ENCODE data around the gene XPO6.

XPO6 gene

DNA sequence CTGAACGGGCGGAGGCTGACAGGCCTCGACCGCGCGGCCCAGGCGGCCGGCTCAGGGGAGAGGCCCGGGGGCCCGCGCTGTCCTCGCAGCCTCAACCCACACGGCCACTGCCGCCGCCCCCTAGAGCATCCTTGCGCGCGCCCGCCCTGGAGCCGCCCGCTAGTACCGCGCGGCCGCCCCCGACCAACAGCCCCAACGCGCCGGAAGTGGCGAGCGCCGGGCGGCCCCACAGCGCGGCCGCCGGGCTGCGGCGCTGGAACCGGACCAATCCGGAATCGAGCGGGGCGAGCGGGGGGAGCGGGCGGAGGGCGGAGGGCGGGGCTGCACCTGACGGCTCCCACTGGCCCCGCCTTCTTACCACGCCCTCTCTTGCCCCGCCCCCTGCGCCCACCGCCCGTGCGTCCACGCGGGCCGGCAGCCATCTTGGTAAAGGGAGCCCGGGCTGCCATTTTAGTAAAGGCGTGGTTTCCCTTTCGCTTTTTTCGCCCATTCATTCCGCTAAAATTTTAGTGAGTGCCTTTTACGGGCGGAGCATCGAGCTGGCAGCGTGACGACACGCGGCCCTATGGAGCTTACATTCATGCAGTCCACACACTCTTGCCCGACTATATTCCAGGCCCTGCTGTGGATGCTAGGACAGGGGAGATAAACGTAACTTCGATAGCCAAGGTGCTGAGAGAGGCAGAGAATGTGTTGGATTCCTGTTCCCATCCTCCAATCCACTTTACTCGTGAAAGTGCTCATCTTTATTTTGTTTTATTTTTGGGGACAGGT, at the start of gene XPO6 (continued):
- TF ChIP-seq, protein P1, sequence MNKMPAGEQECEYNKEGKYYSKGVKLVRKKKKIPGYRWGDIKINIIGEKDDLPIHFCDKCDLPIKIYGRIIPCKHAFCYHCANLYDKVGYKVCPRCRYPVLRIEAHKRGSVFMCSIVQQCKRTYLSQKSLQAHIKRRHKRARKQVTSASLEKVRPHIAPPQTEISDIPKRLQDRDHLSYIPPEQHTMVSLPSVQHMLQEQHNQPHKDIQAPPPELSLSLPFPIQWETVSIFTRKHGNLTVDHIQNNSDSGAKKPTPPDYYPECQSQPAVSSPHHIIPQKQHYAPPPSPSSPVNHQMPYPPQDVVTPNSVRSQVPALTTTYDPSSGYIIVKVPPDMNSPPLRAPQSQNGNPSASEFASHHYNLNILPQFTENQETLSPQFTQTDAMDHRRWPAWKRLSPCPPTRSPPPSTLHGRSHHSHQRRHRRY (tag by site-specific recombination; IDR thresholded peaks at IDR 0.05) = no peak
- TF ChIP-seq ZFP3 (tag by site-specific recombination; IDR thresholded peaks at IDR 0.05; ENCODE audit: low read depth) (no peak), ZNF2 (tag by site-specific recombination; IDR thresholded peaks at IDR 0.05) (peak; percentile 36; the same call in 1 of the 2 replicates), ZNF544 (tag by site-specific recombination; IDR thresholded peaks at IDR 0.05) (no peak), ZSCAN23 (tag by site-specific recombination; IDR thresholded peaks at IDR 0.05) (no peak), GFI1B (tag by site-specific recombination; IDR thresholded peaks at IDR 0.05) (no peak), SETDB1 (IDR thresholded peaks at IDR 0.05; ENCODE audit: insufficient read length, low read length) (no peak), ZNF155 (tag by site-specific recombination; IDR thresholded peaks at IDR 0.05) (no peak), OSR2 (tag by site-specific recombination; IDR thresholded peaks at IDR 0.05) (no peak), ZNF416 (tag by site-specific recombination; IDR thresholded peaks at IDR 0.05) (no peak), ZNF600 (tag by site-specific recombination; IDR thresholded peaks at IDR 0.05) (peak; percentile 97), ZNF223 (tag by site-specific recombination; IDR thresholded peaks at IDR 0.05) (no peak), GLI2 (tag by site-specific recombination; IDR thresholded peaks at IDR 0.05; ENCODE audit: borderline replicate concordance, low read depth) (no peak), ZNF610 (tag by site-specific recombination; IDR thresholded peaks at IDR 0.05; ENCODE audit: borderline replicate concordance) (peak; percentile 70; the same call in 1 of the 2 replicates), ZNF501 (tag by site-specific recombination; IDR thresholded peaks at IDR 0.05) (no peak), ZBTB48 (tag by site-specific recombination; IDR thresholded peaks at IDR 0.05) (no peak), ZNF174 (tag by site-specific recombination; IDR thresholded peaks at IDR 0.05) (no peak), ZNF394 (tag by site-specific recombination; IDR thresholded peaks at IDR 0.05; ENCODE audit: borderline replicate concordance) (peak; percentile 52; the same call in 1 of the 2 replicates), ZNF558 (tag by site-specific recombination; IDR thresholded peaks at IDR 0.05) (no peak), ZNF266 (tag by site-specific recombination; IDR thresholded peaks at IDR 0.05; ENCODE audit: low read depth) (no peak), IKZF3 (tag by site-specific recombination; IDR thresholded peaks at IDR 0.05) (peak; percentile 23; the same call in 1 of the 2 replicates), ZNF561 (tag by site-specific recombination; IDR thresholded peaks at IDR 0.05; ENCODE audit: borderline replicate concordance) (peak; percentile 60; the same call in 1 of the 2 replicates), ZNF670 (tag by site-specific recombination; IDR thresholded peaks at IDR 0.05; ENCODE audit: low read depth) (no peak), WT1 (tag by site-specific recombination; IDR thresholded peaks at IDR 0.05) (no peak), GLI4 (tag by site-specific recombination; IDR thresholded peaks at IDR 0.05) (no peak), OVOL3 (tag by site-specific recombination; IDR thresholded peaks at IDR 0.05) (no peak), ZNF529 (tag by site-specific recombination; IDR thresholded peaks at IDR 0.05; ENCODE audit: insufficient replicate concordance) (no peak), ZNF335 (tag by site-specific recombination; conservative IDR thresholded peaks at IDR 0.05) (peak; percentile 91), ZNF48 (tag by site-specific recombination; IDR thresholded peaks at IDR 0.05) (no peak)
- TF ChIP-seq, protein P2, sequence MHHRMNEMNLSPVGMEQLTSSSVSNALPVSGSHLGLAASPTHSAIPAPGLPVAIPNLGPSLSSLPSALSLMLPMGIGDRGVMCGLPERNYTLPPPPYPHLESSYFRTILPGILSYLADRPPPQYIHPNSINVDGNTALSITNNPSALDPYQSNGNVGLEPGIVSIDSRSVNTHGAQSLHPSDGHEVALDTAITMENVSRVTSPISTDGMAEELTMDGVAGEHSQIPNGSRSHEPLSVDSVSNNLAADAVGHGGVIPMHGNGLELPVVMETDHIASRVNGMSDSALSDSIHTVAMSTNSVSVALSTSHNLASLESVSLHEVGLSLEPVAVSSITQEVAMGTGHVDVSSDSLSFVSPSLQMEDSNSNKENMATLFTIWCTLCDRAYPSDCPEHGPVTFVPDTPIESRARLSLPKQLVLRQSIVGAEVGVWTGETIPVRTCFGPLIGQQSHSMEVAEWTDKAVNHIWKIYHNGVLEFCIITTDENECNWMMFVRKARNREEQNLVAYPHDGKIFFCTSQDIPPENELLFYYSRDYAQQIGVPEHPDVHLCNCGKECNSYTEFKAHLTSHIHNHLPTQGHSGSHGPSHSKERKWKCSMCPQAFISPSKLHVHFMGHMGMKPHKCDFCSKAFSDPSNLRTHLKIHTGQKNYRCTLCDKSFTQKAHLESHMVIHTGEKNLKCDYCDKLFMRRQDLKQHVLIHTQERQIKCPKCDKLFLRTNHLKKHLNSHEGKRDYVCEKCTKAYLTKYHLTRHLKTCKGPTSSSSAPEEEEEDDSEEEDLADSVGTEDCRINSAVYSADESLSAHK (tag by site-specific recombination; IDR thresholded peaks at IDR 0.05) = peak; percentile 39; the same call in 1 of the 2 replicates
- TF ChIP-seq, protein P3, sequence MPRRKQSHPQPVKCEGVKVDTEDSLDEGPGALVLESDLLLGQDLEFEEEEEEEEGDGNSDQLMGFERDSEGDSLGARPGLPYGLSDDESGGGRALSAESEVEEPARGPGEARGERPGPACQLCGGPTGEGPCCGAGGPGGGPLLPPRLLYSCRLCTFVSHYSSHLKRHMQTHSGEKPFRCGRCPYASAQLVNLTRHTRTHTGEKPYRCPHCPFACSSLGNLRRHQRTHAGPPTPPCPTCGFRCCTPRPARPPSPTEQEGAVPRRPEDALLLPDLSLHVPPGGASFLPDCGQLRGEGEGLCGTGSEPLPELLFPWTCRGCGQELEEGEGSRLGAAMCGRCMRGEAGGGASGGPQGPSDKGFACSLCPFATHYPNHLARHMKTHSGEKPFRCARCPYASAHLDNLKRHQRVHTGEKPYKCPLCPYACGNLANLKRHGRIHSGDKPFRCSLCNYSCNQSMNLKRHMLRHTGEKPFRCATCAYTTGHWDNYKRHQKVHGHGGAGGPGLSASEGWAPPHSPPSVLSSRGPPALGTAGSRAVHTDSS (tag by site-specific recombination; IDR thresholded peaks at IDR 0.05) = no peak
- TF ChIP-seq, protein P4, sequence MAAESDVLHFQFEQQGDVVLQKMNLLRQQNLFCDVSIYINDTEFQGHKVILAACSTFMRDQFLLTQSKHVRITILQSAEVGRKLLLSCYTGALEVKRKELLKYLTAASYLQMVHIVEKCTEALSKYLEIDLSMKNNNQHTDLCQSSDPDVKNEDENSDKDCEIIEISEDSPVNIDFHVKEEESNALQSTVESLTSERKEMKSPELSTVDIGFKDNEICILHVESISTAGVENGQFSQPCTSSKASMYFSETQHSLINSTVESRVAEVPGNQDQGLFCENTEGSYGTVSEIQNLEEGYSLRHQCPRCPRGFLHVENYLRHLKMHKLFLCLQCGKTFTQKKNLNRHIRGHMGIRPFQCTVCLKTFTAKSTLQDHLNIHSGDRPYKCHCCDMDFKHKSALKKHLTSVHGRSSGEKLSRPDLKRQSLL (tag by site-specific recombination; IDR thresholded peaks at IDR 0.05) = no peak
- TF ChIP-seq, protein P5, sequence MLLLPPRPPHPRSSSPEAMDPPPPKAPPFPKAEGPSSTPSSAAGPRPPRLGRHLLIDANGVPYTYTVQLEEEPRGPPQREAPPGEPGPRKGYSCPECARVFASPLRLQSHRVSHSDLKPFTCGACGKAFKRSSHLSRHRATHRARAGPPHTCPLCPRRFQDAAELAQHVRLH (tag by site-specific recombination; IDR thresholded peaks at IDR 0.05) = no peak
- TF ChIP-seq, protein P6, sequence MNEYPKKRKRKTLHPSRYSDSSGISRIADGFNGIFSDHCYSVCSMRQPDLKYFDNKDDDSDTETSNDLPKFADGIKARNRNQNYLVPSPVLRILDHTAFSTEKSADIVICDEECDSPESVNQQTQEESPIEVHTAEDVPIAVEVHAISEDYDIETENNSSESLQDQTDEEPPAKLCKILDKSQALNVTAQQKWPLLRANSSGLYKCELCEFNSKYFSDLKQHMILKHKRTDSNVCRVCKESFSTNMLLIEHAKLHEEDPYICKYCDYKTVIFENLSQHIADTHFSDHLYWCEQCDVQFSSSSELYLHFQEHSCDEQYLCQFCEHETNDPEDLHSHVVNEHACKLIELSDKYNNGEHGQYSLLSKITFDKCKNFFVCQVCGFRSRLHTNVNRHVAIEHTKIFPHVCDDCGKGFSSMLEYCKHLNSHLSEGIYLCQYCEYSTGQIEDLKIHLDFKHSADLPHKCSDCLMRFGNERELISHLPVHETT (tag by site-specific recombination; IDR thresholded peaks at IDR 0.05) = peak; percentile 93

All from HEK293 (cell line).